ENCODE results near the gene CADM2.

- TF ChIP-seq CTCF (IDR thresholded peaks at IDR 0.05) = no peak
- TF ChIP-seq ZFX (IDR thresholded peaks at IDR 0.05; ENCODE audit: borderline replicate concordance) = no peak
Measured at GRCh38 chr3:86047161-86047560, 1088.4 kb downstream of the CADM2 start.
